Hepatic stellate cell (primary cell): ENCODE results near the gene RNF5.
"Not testable (repeated sequence)": the region's sequence is repeated elsewhere in the genome, so short reads cannot be mapped to it uniquely, and the experiment has no call there.

Source experiments
- DNase-seq: peaks from one replicate; pipeline ENCODE4 v3.0.0; 2011; ENCODE audit warnings: low spot score

RNF5 gene

DNA sequence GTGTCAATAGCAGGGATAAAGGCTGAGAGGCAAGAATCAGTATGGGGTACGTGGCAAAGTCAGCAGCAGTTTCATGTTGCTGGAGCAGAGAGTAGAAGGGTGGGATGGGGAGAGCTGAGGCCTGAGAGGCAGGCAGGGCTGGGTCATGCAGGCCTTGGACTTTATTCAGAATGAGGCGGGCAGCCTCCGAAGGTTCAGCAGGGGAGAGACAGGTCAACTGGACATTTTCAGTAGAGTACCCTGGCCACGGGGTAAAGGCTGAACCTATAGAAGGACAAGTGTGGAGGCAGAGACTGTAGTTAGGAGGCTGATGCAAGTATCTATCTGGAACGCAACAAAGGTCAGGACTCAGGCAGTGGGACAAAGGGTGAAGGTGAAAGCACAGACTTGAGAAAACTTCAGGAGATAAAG lies 32.0 kb downstream of the RNF5 start:
- DNase-seq = no peak

DNA sequence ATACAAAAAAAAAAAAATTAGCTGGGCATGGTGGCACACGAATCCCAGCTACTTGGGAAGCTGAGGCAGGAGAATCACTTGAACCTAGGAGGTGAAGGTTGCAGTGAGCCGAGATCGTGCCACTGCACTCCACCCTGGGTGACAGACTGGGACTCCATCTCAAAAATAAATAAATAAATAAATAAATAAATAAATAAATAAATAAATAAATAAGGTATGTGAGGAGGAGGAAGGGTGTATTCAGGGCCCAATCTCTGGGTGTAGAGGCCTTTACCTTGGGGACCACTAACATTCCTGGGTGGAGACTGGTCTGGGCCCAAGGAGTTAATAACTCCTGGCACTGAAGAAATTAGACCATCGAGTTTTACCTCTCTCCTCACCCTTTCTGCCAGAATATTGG lies 33.2 kb downstream of the RNF5 start:
- not testable (repeated sequence) for DNase-seq

- no peak for DNase-seq
These were observed 34.0 kb downstream of the RNF5 start for GRCh38 chr6:32212076-32212760.

GRCh38 chr6:32213649-32214048 lies 35.4 kb downstream of the RNF5 start:
- no peak for DNase-seq

- no peak for DNase-seq
These were observed 35.9 kb downstream of the RNF5 start for GRCh38 chr6:32214126-32214525.

DNA sequence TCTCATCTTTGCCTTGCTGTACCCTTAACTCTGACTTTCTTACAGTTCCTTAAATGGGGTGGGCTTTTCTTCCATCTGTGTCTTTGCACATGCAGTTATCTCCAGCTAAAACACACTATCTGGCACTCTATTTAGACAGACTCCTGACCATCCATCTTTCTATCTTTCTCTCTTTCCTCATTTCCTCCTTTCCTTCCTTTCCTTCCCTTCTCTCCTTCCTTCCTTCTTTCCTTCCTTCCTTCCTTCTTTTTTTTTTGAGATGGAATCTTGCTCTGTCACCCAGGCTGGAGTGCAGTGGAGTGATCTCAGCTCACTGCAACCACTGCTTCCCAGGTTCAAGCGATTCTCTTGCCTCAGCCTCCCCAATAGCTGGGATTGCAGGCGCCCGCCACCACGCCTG lies 37.4 kb downstream of the RNF5 start:
- no peak for DNase-seq

- DNase-seq = no peak
These were observed 38.1 kb downstream of the RNF5 start for GRCh38 chr6:32216285-32216684.

GRCh38 chr6:32216998-32217397 lies 38.8 kb downstream of the RNF5 start:
- no peak for DNase-seq

DNA sequence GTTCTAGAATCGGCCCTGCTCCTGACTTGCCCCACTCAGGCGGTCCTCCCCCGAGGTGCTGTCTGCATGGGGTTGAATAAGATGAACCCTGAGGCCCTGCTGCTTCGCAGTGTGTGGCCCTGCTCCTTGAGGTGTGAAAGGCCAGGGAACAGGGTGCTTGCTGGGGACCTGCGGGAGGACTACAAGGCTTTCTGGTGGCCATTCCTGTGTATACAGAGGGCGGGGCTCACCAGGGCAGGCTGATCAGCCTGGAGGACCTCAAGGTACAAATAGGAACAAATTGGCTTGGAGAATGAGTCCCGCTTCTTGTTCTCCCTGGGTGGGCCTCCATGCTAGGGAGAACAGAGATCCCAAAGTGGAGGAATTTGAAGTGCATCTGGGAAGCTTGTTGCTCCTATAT lies 40.0 kb downstream of the RNF5 start:
- no peak for DNase-seq

DNA sequence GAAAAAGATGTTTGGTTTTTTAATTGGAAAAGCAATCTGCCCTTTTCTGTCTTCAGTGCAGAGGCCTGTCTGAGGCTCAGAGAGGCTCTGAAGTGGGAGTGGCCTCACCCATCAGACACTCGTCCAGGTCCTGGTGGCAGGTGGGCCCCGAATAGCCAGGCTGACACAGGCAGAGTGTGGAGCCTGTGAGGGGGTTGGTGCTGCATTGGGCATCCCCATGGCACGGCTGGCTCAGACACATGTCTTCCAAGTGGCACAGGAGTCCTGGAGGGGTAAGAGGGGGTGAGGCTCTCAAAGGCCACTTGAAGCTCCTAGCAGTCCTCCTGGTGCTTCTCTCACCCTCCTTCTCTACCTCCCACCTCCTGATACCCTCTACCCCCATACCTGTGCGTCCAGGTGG lies 41.8 kb downstream of the RNF5 start:
- no peak for DNase-seq

GRCh38 chr6:32222333-32223230 lies 44.4 kb downstream of the RNF5 start:
- no peak for DNase-seq

DNA sequence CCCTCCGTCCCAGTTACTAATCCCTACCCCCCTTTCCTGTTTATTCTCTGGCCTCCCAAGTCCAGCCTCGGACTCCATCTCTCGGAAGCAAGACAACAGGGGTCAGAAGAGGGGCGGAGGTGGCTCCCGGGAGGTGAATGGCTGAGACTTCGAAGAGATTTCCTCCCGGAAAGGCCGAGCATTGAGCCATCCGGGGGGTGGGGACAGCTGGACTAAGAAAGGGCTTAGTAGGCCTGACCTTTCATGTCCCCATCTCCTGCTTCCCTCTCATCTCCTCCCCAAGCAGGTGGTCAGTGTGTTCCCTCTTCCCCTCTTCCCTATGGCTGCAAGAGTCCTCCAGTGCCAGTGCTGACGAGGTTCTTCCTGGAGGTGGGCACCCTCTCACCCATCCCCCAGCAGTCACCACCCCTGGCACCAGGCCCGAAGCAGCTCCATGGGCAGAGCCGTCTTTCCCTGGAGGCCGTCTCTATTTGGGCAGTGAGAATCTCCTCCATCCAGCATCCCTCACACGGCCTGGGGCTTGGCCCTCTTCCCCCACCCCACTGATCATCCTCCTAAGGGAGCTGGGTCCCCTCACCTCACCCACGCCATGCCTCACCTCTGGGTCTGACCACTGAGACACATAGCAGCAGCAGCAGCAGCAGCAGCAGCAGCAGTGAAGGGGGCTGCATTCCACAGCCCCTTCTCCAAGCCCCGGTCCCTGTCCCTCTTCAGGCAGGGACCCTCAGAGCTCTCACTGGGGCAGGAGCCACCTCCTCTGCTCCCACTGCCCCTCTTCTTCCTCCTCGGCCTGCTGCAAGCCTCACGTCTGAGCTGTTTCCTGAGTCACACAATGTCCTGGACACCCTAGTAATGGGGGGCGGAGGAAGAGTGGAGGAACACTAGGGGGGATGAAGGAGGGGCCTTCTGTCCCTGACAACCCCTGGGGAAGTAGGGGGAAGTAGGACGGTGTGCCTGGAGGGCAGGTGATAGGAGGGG lies 45.3 kb downstream of the RNF5 start, which contains the start of gene NOTCH4:
Gene NOTCH4, minus strand, starts transcription at position 810 of the 978 bp plus-strand sequence. Its CDS starts 139 bp downstream, at position 671.
- no peak for DNase-seq

DNA sequence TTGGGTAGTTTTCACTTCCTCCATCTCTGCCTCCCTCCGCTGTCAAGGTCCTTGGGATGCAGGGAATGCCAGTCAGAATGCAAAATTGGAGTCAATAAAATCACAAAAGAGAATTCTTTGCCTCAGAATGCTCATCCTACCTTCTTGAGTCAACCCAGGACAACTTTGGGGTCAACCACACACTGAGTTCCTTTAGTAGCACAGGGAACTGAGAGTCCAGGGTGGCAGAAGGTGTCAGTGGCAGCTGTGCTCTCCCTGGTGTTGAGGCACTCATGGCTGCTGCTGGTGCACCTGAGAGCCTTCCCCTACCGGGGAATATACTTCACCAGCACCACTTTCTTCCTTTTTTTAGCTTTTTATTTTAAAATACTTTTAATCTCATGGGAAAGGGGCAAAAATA lies 46.5 kb downstream of the RNF5 start:
- no peak for DNase-seq

DNA sequence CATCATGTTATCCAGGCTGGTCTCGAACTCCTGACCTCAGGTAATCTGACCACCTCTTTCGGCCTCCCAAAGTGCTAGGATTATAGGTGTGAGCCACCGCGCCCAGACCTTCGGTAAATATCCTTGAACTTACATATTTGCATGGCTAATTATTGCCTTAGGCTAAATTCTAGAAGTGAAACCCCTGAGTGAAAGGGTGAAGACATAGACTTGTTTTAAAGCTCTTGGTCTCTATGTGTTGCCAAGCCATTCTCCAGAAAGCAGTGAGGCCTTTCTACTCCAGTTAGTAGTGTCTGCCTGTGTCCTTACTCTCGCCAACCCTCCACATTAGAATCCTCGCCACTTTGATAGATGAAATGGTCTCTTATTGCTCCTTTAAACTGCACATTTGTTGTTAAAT lies 48.2 kb downstream of the RNF5 start:
- DNase-seq = no peak
